Lower lobe of right lung (tissue), 2 donors: ENCODE data around the gene ZNF730. TPM values are rescaled to one million over a fixed set of nuclear protein-coding genes. Genes with fewer than 3 reads are reported as not detected.
"Not testable (repeated sequence)": the region's sequence is repeated elsewhere in the genome, so short reads cannot be mapped to it uniquely, and the experiment has no call there.

ENCODE experiments used
- ATAC-seq, 2 donors: fragments of 200-7000 bp; cut with Tn5 transposase; one replicate each; pipeline ENCODE4 v1.9.1; 2020 to 2022; ENCODE audit warnings: mild to moderate bottlenecking in 2 of 2, moderate library complexity in 2 of 2
- DNase-seq: peaks from one replicate; pipeline ENCODE4 v3.0.0-alpha.2; 2020
- H3K27ac ChIP-seq: fragments of 200-600 bp; one replicate; pipeline ENCODE4 v1.8.0; 2022
- H3K27me3 ChIP-seq: fragments of 200-600 bp; one replicate; pipeline ENCODE4 v1.8.0; 2022; ENCODE audit warnings: low read depth
- H3K36me3 ChIP-seq: fragments of 200-600 bp; one replicate; pipeline ENCODE4 v1.8.0; 2022; ENCODE audit warnings: mild to moderate bottlenecking
- H3K4me1 ChIP-seq: fragments of 200-600 bp; one replicate; pipeline ENCODE4 v1.8.0; 2022
- H3K4me3 ChIP-seq: fragments of 200-600 bp; one replicate; pipeline ENCODE4 v1.8.0; 2022; ENCODE audit warnings: mild to moderate bottlenecking
- H3K9me3 ChIP-seq: fragments of 200-600 bp; one replicate; pipeline ENCODE4 v1.8.0; 2022
- CTCF ChIP-seq: fragments of 200-600 bp; IDR thresholded peaks from one replicate; pipeline ENCODE4 v1.8.0; 2022; ENCODE audit warnings: antibody characterized with exemption, mild to moderate bottlenecking
- intact Hi-C: fragments of 100-400 bp; cut with DNase I; formaldehyde crosslinking; loops from one replicate; pipeline ENCODE4 v1.11.0; 2022
- total RNA-seq: library from RNA; stranded (reverse); fragmentation: NEBNext Ultra II Directional; extraction: Animal tissue kit (Norgen Biotek cat#: 25700); gene quantifications from one replicate; pipeline ENCODE4 v1.2.1, GENCODE V29; 2021
- donor health status: DM: no; HTN: yes; CAD: no; lungs with severe emphysema.

The ZNF730 gene
- total RNA-seq, 1 donor from 2014 or later = 0.74 TPM

GRCh38 chr19:23118400-23118799 is 1.6 kb downstream of the ZNF730 start:
- Histone ChIP-seq H3K27ac (no peak overlapping the region), H3K4me1 (no peaks in the 10 kb centered on the region), H3K36me3 (no peaks in the 10 kb centered on the region), H3K27me3 (no peaks in the 10 kb centered on the region), H3K4me3 (no peak overlapping the region), H3K9me3 (no peaks in the 10 kb centered on the region)
- intact Hi-C loops = no loop called here
- no peak for TF ChIP-seq CTCF
- no peak for ATAC-seq
- no peak for DNase-seq

GRCh38 chr19:23134211-23134610 is 17.4 kb downstream of the ZNF730 start:
- H3K27ac ChIP-seq, H3K4me1 ChIP-seq, intact Hi-C loops, H3K4me3 ChIP-seq, ATAC-seq, H3K36me3 ChIP-seq, DNase-seq, H3K27me3 ChIP-seq: not testable (repeated sequence)
- peaks cover 22% of the 10 kb centered on the region for H3K9me3 ChIP-seq

- Histone ChIP-seq H3K27ac (no peak overlapping the region), H3K9me3 (peaks cover 51% of the 10 kb centered on the region), H3K4me3 (no peak overlapping the region), H3K36me3 (no peaks in the 10 kb centered on the region), H3K27me3 (no peaks in the 10 kb centered on the region), H3K4me1 (no peaks in the 10 kb centered on the region)
- intact Hi-C loops = no loop called here
- ATAC-seq (no peak), DNase-seq (no peak)
- no peak for TF ChIP-seq CTCF
Observed at GRCh38 chr19:23145617-23146415, 29.0 kb downstream of the ZNF730 start.

GRCh38 chr19:23160766-23161165 is 43.9 kb downstream of the ZNF730 start:
- ATAC-seq = no peak

GRCh38 chr19:23168286-23168685 is 51.5 kb downstream of the ZNF730 start:
- DNase-seq, H3K9me3 ChIP-seq, H3K27me3 ChIP-seq, H3K4me1 ChIP-seq, H3K36me3 ChIP-seq, H3K4me3 ChIP-seq, H3K27ac ChIP-seq, intact Hi-C loops, ATAC-seq: not testable (repeated sequence)

More at GRCh38 chr19:23160766-23161165, 43.9 kb downstream of the ZNF730 start:
- Histone ChIP-seq H3K27ac (no peak overlapping the region), H3K36me3 (no peaks in the 10 kb centered on the region), H3K9me3 (peaks cover 5% of the 10 kb centered on the region), H3K27me3 (no peaks in the 10 kb centered on the region), H3K4me1 (no peaks in the 10 kb centered on the region), H3K4me3 (no peak overlapping the region)
- TF ChIP-seq CTCF = no peak
- intact Hi-C loops = no loop called here
- no peak for DNase-seq

GRCh38 chr19:23183251-23183650 is 66.4 kb downstream of the ZNF730 start:
- no peaks in the 10 kb centered on the region for H3K9me3 ChIP-seq
- TF ChIP-seq CTCF = no peak
- no peaks in the 10 kb centered on the region for H3K4me1 ChIP-seq
- no peaks in the 10 kb centered on the region for H3K36me3 ChIP-seq
- H3K4me3 ChIP-seq = no peak overlapping the region
- no peak for ATAC-seq
- DNase-seq = no peak
- intact Hi-C loops = no loop called here
- no peak overlapping the region for H3K27ac ChIP-seq
- H3K27me3 ChIP-seq = no peaks in the 10 kb centered on the region
